Keratinocyte (primary cell): ENCODE results near the gene BICRAL.

Experiments used
- CTCF ChIP-seq, 3 experiments: IDR thresholded peaks in 1 of 3; conservative IDR thresholded peaks in 1 of 3; optimal IDR thresholded peaks in 1 of 3; 2 replicates in 2 of 3; 3 replicates in 1 of 3; pipeline versions ENCODE3 to v1.5.1; 2011; ENCODE audit warnings: low read length in 3 of 3, mild to moderate bottlenecking in 3 of 3, moderate library complexity in 2 of 3, control low read depth in 1 of 3, inconsistent platforms in 1 of 3; ENCODE audit not compliant: insufficient read depth in 2 of 3; ENCODE audit errors: extremely low read depth in 1 of 3
- EZH2 ChIP-seq: IDR thresholded peaks from one replicate; pipeline ENCODE4 v1.6.1; 2012; ENCODE audit warnings: inconsistent platforms, mild to moderate bottlenecking, low read length, moderate library complexity

GRCh38 chr6:42745083-42745639 lies 36.7 kb upstream of the BICRAL start:
- TF ChIP-seq EZH2: no peak
- no peak for TF ChIP-seq CTCF (optimal IDR thresholded peaks at IDR 0.05 in 1 of 3, IDR thresholded peaks at IDR 0.05 in 1 of 3, conservative IDR thresholded peaks at IDR 0.05 in 1 of 3; ENCODE audit: extremely low read depth in 1 of 3, insufficient read depth in 2 of 3, low read length in 3 of 3)
